Stomach (tissue), 9 donors: Measurements from ENCODE around the gene KCNF1. TPM values are rescaled to one million over a fixed set of nuclear protein-coding genes. Genes with fewer than 3 reads are reported as not detected.

Source experiments
- DNase-seq, 2 donors: peaks; one replicate each; pipeline versions ENCODE4 v3.0.0 to v3.0.0-alpha.2; 2013 to 2019
- H3K27ac ChIP-seq, 5 donors: fragments of 200-600 bp in 4 of 5; sonication (generic) in 4 of 5; one replicate each; pipeline ENCODE4 v1.5.1; 2013 to 2019; ENCODE audit warnings: mild to moderate bottlenecking in 1 of 5, moderate library complexity in 1 of 5
- H3K27me3 ChIP-seq, 3 donors: fragments of 200-600 bp; sonication (generic); one replicate each; pipeline ENCODE4 v1.5.1; 2017 to 2019; ENCODE audit warnings: mixed run types in 1 of 3
- H3K36me3 ChIP-seq, 4 donors: fragments of 200-600 bp; sonication (generic); 1 replicate in 3 of 4; 2 replicates in 1 of 4; pipeline ENCODE4 v1.5.1; 2016 to 2019
- H3K4me1 ChIP-seq, 4 donors: fragments of 200-600 bp; sonication (generic); one replicate each; pipeline ENCODE4 v1.5.1; 2016 to 2019
- H3K4me3 ChIP-seq, 4 donors: fragments of 200-600 bp; sonication (generic) in 3 of 4; one replicate each; pipeline ENCODE4 v1.5.1; 2016 to 2019; ENCODE audit warnings: mild to moderate bottlenecking in 1 of 4
- H3K9me3 ChIP-seq, 4 donors: fragments of 200-600 bp; sonication (generic); one replicate each; pipeline ENCODE4 v1.5.1; 2016 to 2019
- CTCF ChIP-seq, 7 experiments: fragments of 450-650 bp in 4 of 7; fragments of 200-600 bp in 3 of 7; sonication (generic) in 3 of 7; IDR thresholded peaks; one replicate each; pipeline ENCODE4 v1.5.1; 2016 to 2019; ENCODE audit warnings: antibody characterized with exemption in 7 of 7, control low read depth in 2 of 7, mild to moderate bottlenecking in 1 of 7
- EP300 ChIP-seq: sonication (generic); formaldehyde crosslinking; IDR thresholded peaks from one replicate; pipeline ENCODE4 v1.6.1; 2017; ENCODE audit warnings: antibody characterized with exemption
- POLR2A ChIP-seq, 4 donors: fragments of 450-650 bp; IDR thresholded peaks; one replicate each; pipeline ENCODE4 v1.6.1; 2016; ENCODE audit warnings: antibody characterized with exemption in 4 of 4, control low read depth in 2 of 4, mild to moderate bottlenecking in 1 of 4, moderate library complexity in 1 of 4
- POLR2AphosphoS5 ChIP-seq, 3 donors: sonication (generic); formaldehyde crosslinking; IDR thresholded peaks; one replicate each; pipeline ENCODE4 v1.6.1; 2016; ENCODE audit warnings: antibody characterized with exemption in 3 of 3
- WGBS, 5 donors: extraction: QIAGEN DNeasy Blood & Tissue Kit in 3 of 5; methylation state at CpG; one replicate each; pipeline versions ENCODE4 v1.1.5 to v1.1.7; 2013 to 2018; 5-methylcytosine and 5-hydroxymethylcytosine counted together
- intact Hi-C: fragments of 100-400 bp; cut with DNase I; formaldehyde crosslinking; loops from one replicate; pipeline ENCODE4 v1.15.1; 2023; ENCODE audit warnings: low total_unique reads
- polyA plus RNA-seq, 3 donors: library from polyadenylated mRNA; stranded (reverse); fragments of 200-250 nt; gene quantifications; one replicate each; pipeline ENCODE4 v1.2.3, GENCODE V29; 2013
- total RNA-seq, 5 donors: library from RNA; depleted of rRNA; stranded (reverse); fragments of >200 nt; gene quantifications; one replicate each; pipeline versions ENCODE4 v1.1.0 to v1.2.3, GENCODE V29; 2014 to 2016
- donor health status: healthy with polysubstance abuse.
- donor health status: Bipolar disorder and iron deficiency.
- donor health status: healthy.

Gene KCNF1
- total and polyA plus RNA-seq, 8 donors = 0.05 to 0.92 (median 0.58) TPM; not detected in 4

- no peak overlapping the region for H3K27ac ChIP-seq
- WGBS, 5 donors = 80 to 86% (median 85%) methylated on average over 7 of the region's 7 CpGs
- intact Hi-C loops = no loop called here
- no peaks in the 10 kb centered on the region for H3K4me1 ChIP-seq
- no peaks in the 10 kb centered on the region for H3K9me3 ChIP-seq
- peaks cover 0 to 61% (median 8%) of the 10 kb centered on the region in 3 donors for H3K27me3 ChIP-seq
- H3K36me3 ChIP-seq = no peaks in the 10 kb centered on the region
- no peak overlapping the region for H3K4me3 ChIP-seq
- no peak for DNase-seq
- TF ChIP-seq CTCF (IDR thresholded peaks at IDR 0.05) = no peak
- TF ChIP-seq POLR2A (IDR thresholded peaks at IDR 0.05) = no peak
- TF ChIP-seq EP300 = no peak
- TF ChIP-seq POLR2AphosphoS5 (IDR thresholded peaks at IDR 0.05) = no peak
These were observed 36.4 kb downstream of the KCNF1 start for GRCh38 chr2:10948188-10948564.

GRCh38 chr2:10948606-10949230 is 37.0 kb downstream of the KCNF1 start:
- TF ChIP-seq EP300 = no peak
- TF ChIP-seq POLR2AphosphoS5 (IDR thresholded peaks at IDR 0.05) = no peak
- no peak for TF ChIP-seq CTCF (IDR thresholded peaks at IDR 0.05)
- TF ChIP-seq POLR2A (IDR thresholded peaks at IDR 0.05) = no peak
- Histone ChIP-seq H3K27ac (no peak overlapping the region), H3K4me3 (no peak overlapping the region), H3K9me3 (no peaks in the 10 kb centered on the region), H3K27me3 (peaks cover 0 to 58% (median 8%) of the 10 kb centered on the region in 3 donors), H3K36me3 (no peaks in the 10 kb centered on the region), H3K4me1 (no peaks in the 10 kb centered on the region)
- DNase-seq = no peak
- WGBS, 5 donors = 87 to 92% (median 89%) methylated on average over 7 to 15 of the region's 15 CpGs
- intact Hi-C loops = no loop called here

DNA sequence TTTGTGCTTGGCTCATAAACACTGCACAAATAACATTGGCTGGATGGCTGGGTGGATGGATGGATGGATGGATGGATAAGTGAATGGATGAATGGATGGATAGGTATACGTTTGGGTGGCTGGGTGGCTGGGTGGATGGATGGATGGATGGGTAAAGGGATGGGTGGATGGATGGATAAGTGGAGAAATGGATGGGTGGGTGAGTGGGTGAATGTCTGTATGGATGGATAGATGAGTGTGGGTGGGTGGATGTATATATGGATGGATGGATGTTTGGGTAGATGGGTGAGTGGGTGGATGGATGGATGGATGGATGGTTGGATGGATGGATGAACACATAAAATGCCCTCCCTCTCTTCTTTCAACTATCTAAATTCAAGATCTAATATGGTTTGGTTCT is 38.1 kb downstream of the KCNF1 start:
- WGBS, 5 donors = 63 to 67% (median 65%) methylated on average over 1 of the region's 1 CpG
- TF ChIP-seq POLR2AphosphoS5 (IDR thresholded peaks at IDR 0.05) = no peak
- no peak for TF ChIP-seq POLR2A (IDR thresholded peaks at IDR 0.05)
- TF ChIP-seq EP300 = no peak
- no peak for TF ChIP-seq CTCF (IDR thresholded peaks at IDR 0.05)
- Histone ChIP-seq H3K27me3 (peaks cover 0 to 48% (median 2%) of the 10 kb centered on the region in 3 donors), H3K4me3 (no peak overlapping the region), H3K4me1 (no peaks in the 10 kb centered on the region), H3K36me3 (no peaks in the 10 kb centered on the region), H3K27ac (no peak overlapping the region), H3K9me3 (no peaks in the 10 kb centered on the region)
- no peak for DNase-seq
- intact Hi-C loops = no loop called here

GRCh38 chr2:10951558-10952414 is 40.1 kb downstream of the KCNF1 start:
- TF ChIP-seq CTCF (IDR thresholded peaks at IDR 0.05) = no peak
- no peak for TF ChIP-seq EP300
- TF ChIP-seq POLR2A (IDR thresholded peaks at IDR 0.05) = no peak
- no peak for TF ChIP-seq POLR2AphosphoS5 (IDR thresholded peaks at IDR 0.05)
- DNase-seq = no peak
- Histone ChIP-seq H3K36me3 (no peaks in the 10 kb centered on the region), H3K4me3 (no peak overlapping the region), H3K4me1 (no peaks in the 10 kb centered on the region), H3K27ac (no peak overlapping the region), H3K9me3 (no peaks in the 10 kb centered on the region), H3K27me3 (peaks cover 0 to 40% (median 0%) of the 10 kb centered on the region in 3 donors)
- intact Hi-C loops = no loop called here
- 49 to 67% (median 62%) methylated on average over 6 to 9 of the region's 9 CpGs for WGBS, 5 donors
